Testis (tissue), 2 donors: ENCODE data around the gene ZNF503.

Experiments used
- CTCF ChIP-seq, 3 experiments: fragments of 450-650 bp in 2 of 3; fragments of 200-600 bp in 1 of 3; sonication (generic) in 1 of 3; IDR thresholded peaks; one replicate each; pipeline ENCODE4 v1.5.1; 2016 to 2019; ENCODE audit warnings: antibody characterized with exemption in 3 of 3, mild to moderate bottlenecking in 2 of 3, moderate library complexity in 1 of 3
- POLR2A ChIP-seq: fragments of 450-650 bp; IDR thresholded peaks from one replicate; pipeline ENCODE4 v1.6.1; 2017; ENCODE audit warnings: antibody characterized with exemption, mild to moderate bottlenecking, moderate library complexity

DNA sequence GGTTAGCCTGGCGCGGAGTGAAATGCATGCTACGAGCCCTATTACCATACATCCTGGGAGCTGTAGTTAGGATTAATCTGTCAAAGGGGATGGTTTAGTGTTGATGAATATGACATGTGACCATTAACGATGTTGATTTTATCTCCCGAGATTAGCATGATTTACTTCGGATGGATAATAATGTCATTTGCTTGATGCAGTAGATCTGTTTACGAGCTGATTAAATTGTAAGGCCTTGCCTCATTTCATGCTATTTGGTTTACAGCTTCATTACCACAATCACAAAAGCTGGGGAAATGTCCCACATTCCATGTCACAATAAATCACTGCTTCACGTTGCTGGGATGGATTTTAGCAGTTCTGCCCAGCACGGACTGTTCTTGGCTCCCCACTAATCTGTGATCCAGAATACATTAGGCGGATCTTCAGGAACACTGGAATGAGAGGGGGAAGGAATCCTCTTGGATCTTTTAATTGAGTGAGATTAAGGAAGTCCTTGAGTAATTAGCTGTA is 22.3 kb downstream of the ZNF503 start:
- TF ChIP-seq CTCF (IDR thresholded peaks at IDR 0.05): no peak
- no peak for TF ChIP-seq POLR2A
